T-cell (primary cell): Measurements from ENCODE around the gene ANKIB1. TPM values are rescaled to one million over a fixed set of nuclear protein-coding genes. Genes with fewer than 3 reads are reported as not detected.

Experiments used
- ATAC-seq, 4 experiments: fragments of 200-7000 bp in 3 of 4; fragments of 150-1000 bp in 1 of 4; cut with Tn5 transposase; replicated peaks in 1 of 4; 1 replicate in 3 of 4; 2 replicates in 1 of 4; pipeline ENCODE4 v1.10.0; 2021; ENCODE audit warnings: moderate library complexity in 3 of 4, mild to moderate bottlenecking in 2 of 4, moderate number of reproducible peaks in 1 of 4
- CTCF ChIA-PET, 2 donors: fragments of 300-600 bp; sonication (Branson Sonifier 250); formaldehyde crosslinking; loops; one replicate each; lab custom pipeline; 2022; ENCODE audit warnings: antibody characterized with exemption in 2 of 2; lab: Charles Lee
- POLR2A ChIA-PET, 2 donors: fragments of 300-600 bp; sonication (Branson Sonifier 250); formaldehyde crosslinking; loops; one replicate each; lab custom pipeline; 2022; ENCODE audit warnings: antibody characterized with exemption in 2 of 2; lab: Charles Lee
- DNase-seq, 35 experiments: peaks; one replicate each; pipeline versions ENCODE4 v3.0.0 to v3.0.0-alpha.2; 2013 to 2023
- H3K27ac ChIP-seq: one replicate; pipeline ENCODE4 v1.5.1; 2013; ENCODE audit warnings: low read length
- H3K27me3 ChIP-seq, 2 experiments: replicated peaks in 1 of 2; 1 replicate in 1 of 2; 2 replicates in 1 of 2; pipeline versions ENCODE4 v1.6.1 to v1.7.0; 2013; ENCODE audit warnings: low read length in 1 of 2, mixed read lengths in 1 of 2; ENCODE audit not compliant: control insufficient read depth in 2 of 2, insufficient read depth in 2 of 2; ENCODE audit errors: extremely low read depth in 1 of 2
- H3K36me3 ChIP-seq, 2 donors: 1 replicate in 1 of 2; 2 replicates in 1 of 2; pipeline versions ENCODE4 v1.6.1 to v1.7.0; 2013; ENCODE audit warnings: low read length in 1 of 2; ENCODE audit not compliant: control insufficient read depth in 2 of 2, insufficient read depth in 1 of 2; ENCODE audit errors: extremely low read depth in 1 of 2
- H3K4me1 ChIP-seq, 2 experiments: 1 replicate in 1 of 2; 2 replicates in 1 of 2; pipeline versions ENCODE4 v1.6.1 to v1.7.0; 2013; ENCODE audit warnings: low read length in 2 of 2, mixed read lengths in 1 of 2; ENCODE audit not compliant: insufficient read depth in 2 of 2, control insufficient read depth in 1 of 2; ENCODE audit errors: extremely low read depth in 1 of 2
- H3K4me3 ChIP-seq, 2 donors: 1 replicate in 1 of 2; 2 replicates in 1 of 2; pipeline versions ENCODE4 v1.5.1 to v1.7.0; 2013; ENCODE audit warnings: mild to moderate bottlenecking in 2 of 2, low read length in 1 of 2, moderate library complexity in 1 of 2; ENCODE audit not compliant: control insufficient read depth in 1 of 2; ENCODE audit errors: extremely low read depth in 1 of 2
- H3K9me3 ChIP-seq: 2 replicates; pipeline ENCODE4 v1.7.0; 2013
- H3K27ac Mint-ChIP-seq, 2 donors: one replicate each; pipeline ENCODE4 v1.8.0; 2020 to 2021; ENCODE audit warnings: mild to moderate bottlenecking in 2 of 2, mixed read lengths in 2 of 2
- H3K27me3 Mint-ChIP-seq, 2 donors: one replicate each; pipeline ENCODE4 v1.8.0; 2021 to 2022; ENCODE audit warnings: mixed read lengths in 2 of 2
- H3K36me3 Mint-ChIP-seq: one replicate; pipeline ENCODE4 v1.8.0; 2021; ENCODE audit warnings: mixed read lengths
- H3K4me1 Mint-ChIP-seq, 3 donors: one replicate each; pipeline ENCODE4 v1.8.0; 2020 to 2022; ENCODE audit warnings: mixed read lengths in 3 of 3, mild to moderate bottlenecking in 1 of 3
- H3K4me3 Mint-ChIP-seq, 3 donors: one replicate each; pipeline ENCODE4 v1.8.0; 2020 to 2022; ENCODE audit warnings: mild to moderate bottlenecking in 3 of 3, mixed read lengths in 3 of 3, moderate library complexity in 3 of 3
- H3K9me3 Mint-ChIP-seq, 3 donors: one replicate each; pipeline ENCODE4 v1.8.0; 2020 to 2022; ENCODE audit warnings: mixed read lengths in 3 of 3
- WGBS: methylation state at CpG from one replicate; pipeline ENCODE4 v1.1.5; 2013; ENCODE audit warnings: missing lambda C conversion rate; ENCODE audit not compliant: insufficient coverage; 5-methylcytosine and 5-hydroxymethylcytosine counted together
- total RNA-seq, 35 experiments: library from RNA in 6 of 35; stranded (reverse) in 6 of 35; fragments of 120-200 nt in 1 of 35; gene quantifications; one replicate each; pipeline versions ENCODE4 v1.2.1 to v1.2.4 and lab custom pipeline; 2013 to 2026

Gene ANKIB1
- total RNA-seq, 5 donors from 2014 or later (not counting 1 experiment from before 2014, with no cell fraction given), result 59.8 to 86.0 (median 62.5) TPM

- DNase-seq (no peak), ATAC-seq (no peak)
- Histone ChIP-seq H3K4me1 (no peaks in the 10 kb centered on the region), H3K36me3 (peaks cover 2 to 4% of the 10 kb centered on the region in 2 donors), H3K27ac (no peak overlapping the region), H3K4me3 (no peak overlapping the region), H3K9me3 (peaks cover 3% of the 10 kb centered on the region), H3K27me3 (no peaks in the 10 kb centered on the region)
- Mint-ChIP-seq H3K27ac (no peak overlapping the region), H3K27me3 (no peaks in the 10 kb centered on the region), H3K4me3 (no peak overlapping the region), H3K36me3 (peaks cover 37% of the 10 kb centered on the region), H3K9me3 (peaks cover 0 to 7% (median 5%) of the 10 kb centered on the region in 3 donors), H3K4me1 (peaks cover 11 to 27% (median 18%) of the 10 kb centered on the region in 3 donors)
- POLR2A ChIA-PET, result no interaction called here
- CTCF ChIA-PET, result no interaction called here
- 81% methylated on average over 2 of the region's 2 CpGs for WGBS
Observed at GRCh38 chr7:92276460-92276864, 30.7 kb downstream of the ANKIB1 start.

GRCh38 chr7:92279396-92280031 lies 33.7 kb downstream of the ANKIB1 start:
- Mint-ChIP-seq H3K9me3 (peaks cover 0 to 7% (median 5%) of the 10 kb centered on the region in 3 donors), H3K36me3 (peaks cover 35% of the 10 kb centered on the region)

GRCh38 chr7:92281031-92281430 lies 35.3 kb downstream of the ANKIB1 start:
- H3K4me3 Mint-ChIP-seq, result no peak overlapping the region

More at GRCh38 chr7:92279396-92280031, 33.7 kb downstream of the ANKIB1 start:
- WGBS, result 89% methylated on average over 1 of the region's 2 CpGs
- ATAC-seq (no peak), DNase-seq (no peak)
- Histone ChIP-seq H3K4me1 (peaks cover 0 to 3% of the 10 kb centered on the region in 2 experiments), H3K27me3 (no peaks in the 10 kb centered on the region), H3K27ac (no peak overlapping the region), H3K4me3 (no peak overlapping the region), H3K36me3 (peaks cover 2 to 4% of the 10 kb centered on the region in 2 donors), H3K9me3 (peaks cover 3% of the 10 kb centered on the region)
- ChIA-PET CTCF (no interaction called here), POLR2A (interaction anchor here in 1 of 2 donors (0.5 kb wide), 1 partner anchor 64 kb away, joined by 4 read pairs; no protein-coding TSS in a partner anchor)
- no peaks in the 10 kb centered on the region for H3K27me3 Mint-ChIP-seq
- peaks cover 6 to 14% (median 13%) of the 10 kb centered on the region in 3 donors for H3K4me1 Mint-ChIP-seq
- no peak overlapping the region for H3K27ac Mint-ChIP-seq
- no peak overlapping the region for H3K4me3 Mint-ChIP-seq

GRCh38 chr7:92282221-92282814 lies 36.5 kb downstream of the ANKIB1 start:
- no peak overlapping the region for H3K4me3 ChIP-seq
- peaks cover 3% of the 10 kb centered on the region for H3K9me3 ChIP-seq
- POLR2A ChIA-PET, result interaction anchor here in 1 of 2 donors (0.8 kb wide), 1 partner anchor 15 kb away, joined by 3 read pairs; no protein-coding TSS in a partner anchor
- DNase-seq (no peak), ATAC-seq (no peak)
- 97% methylated on average over 4 of the region's 6 CpGs for WGBS
- Mint-ChIP-seq H3K9me3 (peaks cover 0 to 7% (median 5%) of the 10 kb centered on the region in 3 donors), H3K4me3 (no peak overlapping the region), H3K27ac (no peak overlapping the region), H3K36me3 (peaks cover 28% of the 10 kb centered on the region), H3K27me3 (no peaks in the 10 kb centered on the region), H3K4me1 (peaks cover 10 to 18% (median 11%) of the 10 kb centered on the region in 3 donors)
- peaks cover 2 to 4% of the 10 kb centered on the region in 2 donors for H3K36me3 ChIP-seq
- peaks cover 0 to 3% of the 10 kb centered on the region in 2 experiments for H3K4me1 ChIP-seq
- CTCF ChIA-PET, result interaction anchor here in 1 of 2 donors (0.7 kb wide), 1 partner anchor 13 kb away, joined by 3 read pairs; no protein-coding TSS in a partner anchor
- no peaks in the 10 kb centered on the region for H3K27me3 ChIP-seq
- no peak overlapping the region for H3K27ac ChIP-seq

More at GRCh38 chr7:92281031-92281430, 35.3 kb downstream of the ANKIB1 start:
- WGBS, result no CpG with 5 or more reads among the region's 2 CpGs
- Histone ChIP-seq H3K9me3 (peaks cover 3% of the 10 kb centered on the region), H3K4me1 (peaks cover 0 to 3% of the 10 kb centered on the region in 2 experiments), H3K27ac (no peak overlapping the region), H3K36me3 (peaks cover 2 to 4% of the 10 kb centered on the region in 2 donors), H3K4me3 (no peak overlapping the region), H3K27me3 (no peaks in the 10 kb centered on the region)
- CTCF ChIA-PET, result no interaction called here
- DNase-seq (no peak), ATAC-seq (no peak)
- Mint-ChIP-seq H3K27ac (no peak overlapping the region), H3K4me1 (peaks cover 9 to 16% (median 14%) of the 10 kb centered on the region in 3 donors), H3K27me3 (no peaks in the 10 kb centered on the region), H3K9me3 (peaks cover 0 to 7% (median 5%) of the 10 kb centered on the region in 3 donors), H3K36me3 (peaks cover 32% of the 10 kb centered on the region)
- POLR2A ChIA-PET, result no interaction called here

- DNase-seq (no peak), ATAC-seq (no peak)
- Histone ChIP-seq H3K4me3 (no peak overlapping the region), H3K4me1 (peaks cover 0 to 3% of the 10 kb centered on the region in 2 experiments), H3K9me3 (peaks cover 3% of the 10 kb centered on the region), H3K27ac (no peak overlapping the region), H3K27me3 (no peaks in the 10 kb centered on the region), H3K36me3 (peaks cover 2 to 4% of the 10 kb centered on the region in 2 donors)
- Mint-ChIP-seq H3K9me3 (peaks cover 0 to 7% (median 5%) of the 10 kb centered on the region in 3 donors), H3K36me3 (peaks cover 26% of the 10 kb centered on the region), H3K4me3 (no peak overlapping the region), H3K27ac (no peak overlapping the region), H3K4me1 (peaks cover 10 to 21% (median 13%) of the 10 kb centered on the region in 3 donors), H3K27me3 (no peaks in the 10 kb centered on the region)
- ChIA-PET CTCF (no interaction called here), POLR2A (interaction anchor here in 1 of 2 donors (0.8 kb wide), 1 partner anchor 14 kb away, joined by 3 read pairs; no protein-coding TSS in a partner anchor)
- whole genome bisulfite sequencing, result no CpG with 5 or more reads among the region's 1 CpG
Observed at GRCh38 chr7:92282930-92283329, 37.2 kb downstream of the ANKIB1 start.

- no peaks in the 10 kb centered on the region for H3K9me3 ChIP-seq
- no peaks in the 10 kb centered on the region for H3K4me1 ChIP-seq
- Mint-ChIP-seq H3K4me1 (peaks cover 42 to 57% (median 55%) of the 10 kb centered on the region in 3 donors), H3K9me3 (no peaks in the 10 kb centered on the region), H3K4me3 (no peak overlapping the region), H3K27me3 (no peaks in the 10 kb centered on the region), H3K27ac (no peak overlapping the region), H3K36me3 (peaks cover 7% of the 10 kb centered on the region)
- no peaks in the 10 kb centered on the region for H3K27me3 ChIP-seq
- H3K4me3 ChIP-seq, result no peak overlapping the region
- no peaks in the 10 kb centered on the region for H3K36me3 ChIP-seq
- ChIA-PET POLR2A (no interaction called here), CTCF (no interaction called here)
- no peak for DNase-seq
- no peak for ATAC-seq
- WGBS, result 100% methylated on average over 1 of the region's 2 CpGs
- no peak overlapping the region for H3K27ac ChIP-seq
Observed at GRCh38 chr7:92289321-92289720, 43.5 kb downstream of the ANKIB1 start.
